A549 (cell line): ENCODE data around the gene ARSD. TPM values are rescaled to one million over a fixed set of nuclear protein-coding genes. Genes with fewer than 3 reads are reported as not detected.

Experiments used
- ATAC-seq, 2 experiments: fragments of 200-7000 bp in 1 of 2; fragments of >200 bp in 1 of 2; cut with Nextera tagmentation in 1 of 2; cut with Tn5 transposase in 1 of 2; 3 replicates each; pipeline versions ENCODE4 v1.8.0 to v1.9.1; 2018 to 2020; ENCODE audit warnings: mild to moderate bottlenecking in 1 of 2, moderate library complexity in 1 of 2
- CTCF ChIA-PET: fragments of 300-600 bp; sonication (Branson Sonifier 250); formaldehyde crosslinking; extraction: SDS; loops from one replicate; lab custom pipeline; 2021; ENCODE audit warnings: antibody characterized with exemption, inconsistent platforms; lab: Yijun Ruan, JAX
- POLR2A ChIA-PET: fragments of 350-600 bp; formaldehyde crosslinking; extraction: SDS; loops from one replicate; lab custom pipeline; 2021; ENCODE audit warnings: antibody characterized with exemption, inconsistent platforms; lab: Yijun Ruan, JAX
- DNase-seq, 2 experiments: peaks; one replicate each; pipeline versions ENCODE4 v3.0.0 to v3.0.0-alpha.2; 2011 to 2016; ENCODE audit warnings: low read depth in 1 of 2, low spot score in 1 of 2
- FAIRE-seq: peaks from 2 replicates; lab custom pipeline; 2011; peaks lifted over from hg19 to GRCh38; lab: Jason Lieb, UNC
- H3K27ac ChIP-seq, 2 experiments: fragments of >200 bp; sonication (Bioruptor Twin); formaldehyde crosslinking; 3 replicates each; pipeline ENCODE4 v1.5.1; 2016 to 2017
- H3K4me1 ChIP-seq: fragments of >200 bp; sonication (Bioruptor Twin); formaldehyde crosslinking; 3 replicates; pipeline ENCODE4 v1.6.1; 2016
- H3K4me2 ChIP-seq: fragments of >200 bp; sonication (Bioruptor Twin); formaldehyde crosslinking; 3 replicates; pipeline ENCODE4 v1.6.1; 2016
- H3K4me3 ChIP-seq: fragments of >200 bp; sonication (Bioruptor Twin); formaldehyde crosslinking; 3 replicates; pipeline ENCODE4 v1.5.1; 2016
- H3K9me3 ChIP-seq: fragments of >200 bp; sonication (Bioruptor Twin); formaldehyde crosslinking; 3 replicates; pipeline ENCODE4 v1.6.1; 2016
- ATOH8 ChIP-seq: fragments of 250-450 bp; sonication (Bioruptor Pico); IDR thresholded peaks from 2 replicates; pipeline ENCODE4 v1.5.0; 2020; ENCODE audit warnings: low read depth, mild to moderate bottlenecking, moderate library complexity
- EHMT2 ChIP-seq: fragments of 200-600 bp; sonication (generic); IDR thresholded peaks from 2 replicates; pipeline ENCODE4 v1.6.1; 2016; ENCODE audit warnings: antibody characterized with exemption, low read depth, mild to moderate bottlenecking, moderate library complexity
- FOSL2 ChIP-seq, 2 experiments: fragments of 450-650 bp in 1 of 2; fragments of >200 bp in 1 of 2; sonication (Bioruptor Twin) in 1 of 2; formaldehyde crosslinking; IDR thresholded peaks; 2 replicates each; pipeline versions ENCODE4 v1.5.0 to v1.6.1; 2016 to 2020; ENCODE audit warnings: mild to moderate bottlenecking in 1 of 2, moderate library complexity in 1 of 2
- FOXS1 ChIP-seq: fragments of 250-450 bp; sonication (Bioruptor Pico); IDR thresholded peaks from 2 replicates; pipeline ENCODE4 v1.5.0; 2020; ENCODE audit warnings: mild to moderate bottlenecking, moderate library complexity
- HDAC2 ChIP-seq: fragments of 200-600 bp; sonication (generic); IDR thresholded peaks from 2 replicates; pipeline ENCODE4 v1.6.1; 2016
- HES2 ChIP-seq: fragments of >200 bp; sonication (Bioruptor Twin); formaldehyde crosslinking; IDR thresholded peaks from 2 replicates; pipeline ENCODE4 v1.6.1; 2016
- HMGXB4 ChIP-seq: fragments of 250-450 bp; sonication (Bioruptor Pico); IDR thresholded peaks from 2 replicates; pipeline ENCODE4 v1.5.0; 2021; ENCODE audit warnings: mild to moderate bottlenecking, moderate library complexity, borderline replicate concordance
- HOXA7 ChIP-seq: fragments of 250-450 bp; sonication (Bioruptor Pico); IDR thresholded peaks from 2 replicates; pipeline ENCODE4 v1.5.0; 2020; ENCODE audit warnings: mild to moderate bottlenecking, moderate library complexity
- JUN ChIP-seq, 2 experiments: fragments of >200 bp; sonication (Bioruptor Twin); formaldehyde crosslinking; IDR thresholded peaks; 2 replicates in 1 of 2; 3 replicates in 1 of 2; pipeline ENCODE4 v1.6.1; 2016 to 2017
- JUNB ChIP-seq: fragments of >200 bp; sonication (Bioruptor Twin); formaldehyde crosslinking; IDR thresholded peaks from 2 replicates; pipeline ENCODE4 v1.6.1; 2016
- KDM1A ChIP-seq: fragments of 200-600 bp; sonication (generic); IDR thresholded peaks from 2 replicates; pipeline ENCODE4 v1.6.1; 2016; ENCODE audit warnings: low read depth, mild to moderate bottlenecking
- MAX ChIP-seq: IDR thresholded peaks from 2 replicates; pipeline ENCODE4 v1.6.1; 2012
- NPAS2 ChIP-seq: fragments of 250-450 bp; sonication (Bioruptor Pico); IDR thresholded peaks from 2 replicates; pipeline ENCODE4 v1.8.0; 2022; ENCODE audit warnings: mild to moderate bottlenecking, moderate library complexity, borderline replicate concordance
- PBX3 ChIP-seq: IDR thresholded peaks from 2 replicates; pipeline ENCODE4 v1.6.1; 2012
- RNF2 ChIP-seq: fragments of 200-600 bp; sonication (generic); IDR thresholded peaks from 2 replicates; pipeline ENCODE4 v1.6.1; 2016; ENCODE audit warnings: low read depth, mild to moderate bottlenecking, antibody characterized with exemption, moderate library complexity, borderline replicate concordance
- TP53 ChIP-seq: fragments of 250-450 bp; sonication (Bioruptor Pico); IDR thresholded peaks from 2 replicates; pipeline ENCODE4 v1.5.0; 2021; ENCODE audit warnings: mild to moderate bottlenecking, moderate library complexity
- ZFP36 ChIP-seq: fragments of 450-650 bp; IDR thresholded peaks from 2 replicates; pipeline ENCODE4 v1.6.1; 2014; ENCODE audit warnings: borderline replicate concordance; ENCODE audit not compliant: partially characterized antibody
- ZNF302 ChIP-seq: fragments of 250-450 bp; sonication (Bioruptor Pico); IDR thresholded peaks from 2 replicates; pipeline ENCODE4 v1.9.0; 2021; ENCODE audit warnings: inconsistent platforms, mild to moderate bottlenecking, moderate library complexity
- WGBS: methylation state at CpG from one replicate; pipeline ENCODE4 v1.1.6; 2017; ENCODE audit errors: missing lambda C conversion rate; 5-methylcytosine and 5-hydroxymethylcytosine counted together
- polyA plus RNA-seq, 4 experiments: library from polyadenylated mRNA; depleted of rRNA in 3 of 4; stranded (reverse); fragments of >200 nt; fragmentation: RNase III in 1 of 4; extraction: RNeasy Plus Mini Kit Qiagen cat#74134 plus additional on column Dnase treatment in 1 of 4; gene quantifications; 2 replicates in 3 of 4; 3 replicates in 1 of 4; pipeline ENCODE4 v1.2.3, GENCODE V29; 2011 to 2017
- TF ChIP-seq, protein P1 (sequence below): fragments of 200-600 bp; sonication (generic); IDR thresholded peaks from 2 replicates; pipeline ENCODE4 v1.6.1; 2016; ENCODE audit warnings: antibody characterized with exemption, mild to moderate bottlenecking, moderate library complexity
- TF ChIP-seq, protein P2 (sequence below): fragments of >200 bp; sonication (Bioruptor Twin); formaldehyde crosslinking; IDR thresholded peaks from 3 replicates; pipeline ENCODE4 v1.6.1; 2016

The ARSD gene
- polyA plus RNA-seq, 2 of the 4 experiments (the other 2 are of a cell fraction), result 9.9 to 17.4 TPM

DNA sequence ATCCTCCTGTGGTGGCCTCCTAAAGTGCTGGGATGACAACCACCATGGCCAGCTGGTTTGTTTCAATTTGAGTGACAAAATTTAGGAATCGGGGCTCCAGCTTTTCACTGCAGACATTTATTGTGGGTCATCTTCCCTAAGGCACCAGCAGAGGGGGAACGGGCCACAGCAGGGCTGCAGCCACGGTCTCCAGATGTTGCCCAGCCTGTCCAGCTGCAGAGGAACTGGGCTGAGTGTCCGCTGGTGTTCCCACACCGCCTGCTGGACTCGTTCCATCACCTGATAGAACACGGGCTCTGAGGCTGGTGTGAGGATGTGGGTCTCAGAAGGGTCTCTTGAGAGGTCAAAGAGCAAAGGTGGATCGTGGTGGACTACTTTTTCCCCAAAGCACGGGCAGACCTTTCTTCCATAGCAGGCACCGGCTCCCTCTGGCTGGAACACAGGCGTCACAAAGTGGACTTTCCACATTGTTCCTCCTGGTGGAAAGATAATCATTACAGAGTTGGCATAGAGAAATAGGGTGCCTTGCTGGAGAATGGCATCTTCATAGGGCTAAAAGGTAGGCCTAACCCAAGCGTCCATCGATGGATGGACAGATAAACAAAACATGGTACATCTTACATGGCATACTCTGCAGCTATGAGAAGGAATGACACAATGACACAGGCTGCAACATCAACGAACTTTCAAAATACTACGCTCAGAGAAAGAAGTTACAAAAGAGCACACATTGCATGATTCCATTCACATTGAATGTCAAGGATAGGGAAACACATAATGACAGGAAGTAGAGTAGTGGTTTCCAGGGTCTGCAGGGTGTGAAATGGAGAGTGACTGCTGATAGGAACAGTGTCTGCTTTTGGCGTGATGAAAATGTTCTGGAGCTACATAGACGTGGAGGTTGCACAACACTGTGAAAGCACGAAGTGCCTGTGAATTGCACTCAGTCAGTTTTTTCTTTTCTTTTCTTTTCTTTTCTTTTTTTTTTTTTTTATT lies 5.9 kb upstream of the ARSD start:
- ATAC-seq (no peak), DNase-seq (no peak), FAIRE-seq (no peak)
- 90% methylated on average over 12 of the region's 18 CpGs for WGBS
- H3K9me3 ChIP-seq, result peaks cover 6% of the 10 kb centered on the region; the same call in 1 of the 3 replicates
- ChIA-PET CTCF (interaction anchor here (0.7 to 0.9 kb wide), 2 partner anchors 116 to 146 kb away, joined by 3 read pairs; no protein-coding TSS in a partner anchor), POLR2A (no interaction called here)
- H3K27ac ChIP-seq, result no peak overlapping the region
- TF ChIP-seq JUNB, result no peak
- TF ChIP-seq ZNF302, result no peak
- TF ChIP-seq FOSL2 (IDR thresholded peaks at IDR 0.05), result no peak
- TF ChIP-seq FOSL2 (CRISPR knock-in tag; IDR thresholded peaks at IDR 0.05), result no peak
- H3K4me1 ChIP-seq, result no peaks in the 10 kb centered on the region
- H3K4me2 ChIP-seq, result no peak overlapping the region
- no peak overlapping the region for H3K4me3 ChIP-seq

DNA sequence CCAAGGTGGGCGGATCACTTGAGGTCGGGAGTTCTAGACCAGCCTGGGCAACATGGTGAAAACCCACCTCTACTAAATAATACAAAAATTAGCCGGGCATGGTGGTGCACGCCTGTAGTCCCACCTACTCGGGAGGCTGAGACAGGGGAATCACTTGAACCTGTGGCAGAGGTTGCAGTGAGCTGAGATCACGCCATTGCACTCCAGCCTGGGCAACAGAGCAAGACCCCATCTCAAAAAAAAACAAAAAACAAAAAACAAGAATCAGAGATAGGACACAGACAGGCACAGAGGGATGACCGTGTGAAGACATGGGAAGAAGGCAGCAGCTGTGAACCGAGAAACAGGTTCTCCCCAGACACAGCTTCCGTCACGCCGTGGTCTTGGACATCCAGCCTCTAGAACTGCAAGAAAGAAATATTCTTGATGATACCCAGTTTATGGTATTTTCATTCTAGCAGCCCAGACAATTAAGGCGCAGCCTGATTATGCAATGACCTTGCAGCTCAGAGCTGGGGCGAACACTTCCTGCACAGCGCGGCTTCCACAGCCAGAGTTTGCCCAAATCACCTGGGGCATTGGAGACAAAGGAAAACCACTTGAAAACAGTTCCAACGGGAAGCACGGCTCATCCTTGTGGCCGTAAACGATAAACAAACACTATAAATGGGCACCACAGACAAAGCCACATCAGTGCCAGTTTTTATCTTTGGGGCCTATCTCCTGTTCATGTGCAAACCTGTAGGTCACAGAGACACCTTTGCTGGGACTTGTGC lies 4.2 kb upstream of the ARSD start:
- ATAC-seq (no peak), FAIRE-seq (no peak), DNase-seq (no peak)
- no peak for TF ChIP-seq HOXA7
- Histone ChIP-seq H3K4me3 (no peak overlapping the region), H3K4me1 (0 out of 3 replicates have a peak, but pooled peaks cover 3% of the 10 kb centered on the region), H3K4me2 (no peak overlapping the region), H3K9me3 (peaks cover 6% of the 10 kb centered on the region; the same call in 1 of the 3 replicates), H3K27ac (no peak overlapping the region)
- 94% methylated on average over 19 of the region's 19 CpGs for WGBS
- ChIA-PET POLR2A (no interaction called here), CTCF (no interaction called here)

DNA sequence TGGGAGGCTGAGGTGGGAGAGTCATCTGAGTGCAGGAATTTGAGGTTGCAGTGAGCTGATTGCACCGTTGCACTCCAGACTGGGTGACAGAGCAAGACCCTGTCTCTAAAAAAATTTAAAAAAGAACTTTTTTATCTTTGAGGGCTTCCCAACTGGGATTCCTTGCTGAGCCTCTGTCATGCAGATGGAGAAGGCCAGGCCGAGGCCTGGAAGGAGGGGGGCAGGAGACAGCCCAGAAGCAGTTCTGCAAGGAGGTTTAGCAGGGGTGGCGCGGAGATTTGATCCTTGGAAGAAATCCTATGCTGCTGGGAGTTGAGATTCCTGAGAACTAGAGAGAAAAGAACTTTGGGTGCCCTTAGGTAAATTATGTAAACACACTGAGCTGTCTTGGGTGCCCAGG lies 2.5 kb upstream of the ARSD start:
- CTCF ChIA-PET, result no interaction called here
- H3K27ac ChIP-seq, result no peak overlapping the region
- H3K4me1 ChIP-seq, result peaks cover 7% of the 10 kb centered on the region; the same call in 2 of the 3 replicates
- H3K9me3 ChIP-seq, result peaks cover 6% of the 10 kb centered on the region; the same call in 1 of the 3 replicates
- whole genome bisulfite sequencing, result 96% methylated on average over 4 of the region's 4 CpGs
- no peak for DNase-seq
- POLR2A ChIA-PET, result no interaction called here
- H3K4me2 ChIP-seq, result no peak overlapping the region
- no peak for ATAC-seq
- H3K4me3 ChIP-seq, result no peak overlapping the region
- FAIRE-seq, result no peak
- TF ChIP-seq FOXS1 (CRISPR knock-in tag) (no peak), HMGXB4 (CRISPR knock-in tag) (no peak), RNF2 (no peak), TP53 (CRISPR knock-in tag) (no peak), ATOH8 (CRISPR knock-in tag) (no peak), ZFP36 (no peak), MAX (no peak), NPAS2 (no peak), PBX3 (no peak), EHMT2 (no peak), HDAC2 (no peak), HES2 (no peak), KDM1A (no peak), HOXA7 (no peak), JUN (IDR thresholded peaks at IDR 0.05) (no peak)
- TF ChIP-seq, protein P1, sequence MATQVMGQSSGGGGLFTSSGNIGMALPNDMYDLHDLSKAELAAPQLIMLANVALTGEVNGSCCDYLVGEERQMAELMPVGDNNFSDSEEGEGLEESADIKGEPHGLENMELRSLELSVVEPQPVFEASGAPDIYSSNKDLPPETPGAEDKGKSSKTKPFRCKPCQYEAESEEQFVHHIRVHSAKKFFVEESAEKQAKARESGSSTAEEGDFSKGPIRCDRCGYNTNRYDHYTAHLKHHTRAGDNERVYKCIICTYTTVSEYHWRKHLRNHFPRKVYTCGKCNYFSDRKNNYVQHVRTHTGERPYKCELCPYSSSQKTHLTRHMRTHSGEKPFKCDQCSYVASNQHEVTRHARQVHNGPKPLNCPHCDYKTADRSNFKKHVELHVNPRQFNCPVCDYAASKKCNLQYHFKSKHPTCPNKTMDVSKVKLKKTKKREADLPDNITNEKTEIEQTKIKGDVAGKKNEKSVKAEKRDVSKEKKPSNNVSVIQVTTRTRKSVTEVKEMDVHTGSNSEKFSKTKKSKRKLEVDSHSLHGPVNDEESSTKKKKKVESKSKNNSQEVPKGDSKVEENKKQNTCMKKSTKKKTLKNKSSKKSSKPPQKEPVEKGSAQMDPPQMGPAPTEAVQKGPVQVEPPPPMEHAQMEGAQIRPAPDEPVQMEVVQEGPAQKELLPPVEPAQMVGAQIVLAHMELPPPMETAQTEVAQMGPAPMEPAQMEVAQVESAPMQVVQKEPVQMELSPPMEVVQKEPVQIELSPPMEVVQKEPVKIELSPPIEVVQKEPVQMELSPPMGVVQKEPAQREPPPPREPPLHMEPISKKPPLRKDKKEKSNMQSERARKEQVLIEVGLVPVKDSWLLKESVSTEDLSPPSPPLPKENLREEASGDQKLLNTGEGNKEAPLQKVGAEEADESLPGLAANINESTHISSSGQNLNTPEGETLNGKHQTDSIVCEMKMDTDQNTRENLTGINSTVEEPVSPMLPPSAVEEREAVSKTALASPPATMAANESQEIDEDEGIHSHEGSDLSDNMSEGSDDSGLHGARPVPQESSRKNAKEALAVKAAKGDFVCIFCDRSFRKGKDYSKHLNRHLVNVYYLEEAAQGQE, result no peak
- TF ChIP-seq, protein P2, sequence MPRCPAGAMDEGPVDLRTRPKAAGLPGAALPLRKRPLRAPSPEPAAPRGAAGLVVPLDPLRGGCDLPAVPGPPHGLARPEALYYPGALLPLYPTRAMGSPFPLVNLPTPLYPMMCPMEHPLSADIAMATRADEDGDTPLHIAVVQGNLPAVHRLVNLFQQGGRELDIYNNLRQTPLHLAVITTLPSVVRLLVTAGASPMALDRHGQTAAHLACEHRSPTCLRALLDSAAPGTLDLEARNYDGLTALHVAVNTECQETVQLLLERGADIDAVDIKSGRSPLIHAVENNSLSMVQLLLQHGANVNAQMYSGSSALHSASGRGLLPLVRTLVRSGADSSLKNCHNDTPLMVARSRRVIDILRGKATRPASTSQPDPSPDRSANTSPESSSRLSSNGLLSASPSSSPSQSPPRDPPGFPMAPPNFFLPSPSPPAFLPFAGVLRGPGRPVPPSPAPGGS, result no peak
